Stimulated activated CD4-positive, alpha-beta T cell treated with anti-CD3 and anti-CD28 coated beads, TNF-alpha, amount 100 ng/mL, for 24 hours (primary cell): Measurements from ENCODE around the gene NET1.
"Not testable (repeated sequence)": the region's sequence is repeated elsewhere in the genome, so short reads cannot be mapped to it uniquely, and the experiment has no call there.

Experiments used
- DNase-seq, 3 experiments: peaks; one replicate each; pipeline ENCODE4 v3.0.0-alpha.2; 2020; ENCODE audit warnings: low read depth in 3 of 3

Gene NET1

GRCh38 chr10:5412277-5412941 is at the start of gene NET1:
Gene NET1, plus strand, starts transcription at chr10:5412557. Its CDS starts 136 bp downstream, at chr10:5412693.
- peak; percentile 29 to 74 (median 54) for DNase-seq

GRCh38 chr10:5362873-5363272 is 49.5 kb upstream of the NET1 start:
- DNase-seq: no peak

- DNase-seq: no peak
These were observed 48.0 kb upstream of the NET1 start for GRCh38 chr10:5364374-5364773.

- no peak for DNase-seq
These were observed 47.4 kb upstream of the NET1 start, which contains the start of gene UCN3 for GRCh38 chr10:5364890-5365338. Gene UCN3, plus strand, starts transcription at chr10:5364966. Its CDS starts 8,755 bp downstream, at chr10:5373721.

- no peak for DNase-seq
These were observed 46.4 kb upstream of the NET1 start for GRCh38 chr10:5365928-5366327.

GRCh38 chr10:5369362-5370158 is 42.8 kb upstream of the NET1 start:
- DNase-seq: no peak

- DNase-seq: no peak
These were observed 41.6 kb upstream of the NET1 start for GRCh38 chr10:5370493-5371352.

GRCh38 chr10:5373307-5373706 is 39.0 kb upstream of the NET1 start:
- DNase-seq: no peak

- no peak for DNase-seq
These were observed 38.3 kb upstream of the NET1 start for GRCh38 chr10:5373891-5374611.

GRCh38 chr10:5376450-5376849 is 35.9 kb upstream of the NET1 start:
- DNase-seq: no peak

GRCh38 chr10:5379202-5379601 is 33.2 kb upstream of the NET1 start:
- DNase-seq: not testable (repeated sequence)

- not testable (repeated sequence) for DNase-seq
These were observed 32.0 kb upstream of the NET1 start for GRCh38 chr10:5380395-5380794.

GRCh38 chr10:5381187-5381586 is 31.2 kb upstream of the NET1 start:
- no peak for DNase-seq

GRCh38 chr10:5385224-5385623 is 27.1 kb upstream of the NET1 start:
- no peak for DNase-seq

- DNase-seq: no peak
These were observed 25.2 kb upstream of the NET1 start for GRCh38 chr10:5387169-5387568.

- DNase-seq: no peak
These were observed 21.7 kb upstream of the NET1 start for GRCh38 chr10:5390607-5391205.

- no peak for DNase-seq
These were observed 20.6 kb upstream of the NET1 start for GRCh38 chr10:5391790-5392189.

- DNase-seq: no peak
These were observed 18.8 kb upstream of the NET1 start for GRCh38 chr10:5393529-5393928.

- no peak for DNase-seq
These were observed 17.2 kb upstream of the NET1 start for GRCh38 chr10:5395168-5395567.

GRCh38 chr10:5396556-5397300 is 15.6 kb upstream of the NET1 start:
- DNase-seq: no peak
